Ovary (tissue), 1 donor: ENCODE measurements around the gene KCNIP1.

ENCODE experiments used
- EP300 ChIP-seq: sonication (generic); formaldehyde crosslinking; IDR thresholded peaks from one replicate; pipeline ENCODE4 v1.6.1; 2017; ENCODE audit warnings: antibody characterized with exemption
- POLR2A ChIP-seq: fragments of 450-650 bp; IDR thresholded peaks from one replicate; pipeline ENCODE4 v1.6.1; 2017; ENCODE audit warnings: antibody characterized with exemption, mild to moderate bottlenecking, moderate library complexity

GRCh38 chr5:170591054-170591453, 87.2 kb downstream of the KCNIP1 start:
- TF ChIP-seq POLR2A = no peak
- no peak for TF ChIP-seq EP300
